HG02970 (cell line): Measurements from ENCODE around the gene SUPT6H.
A peak's percentile ranks its signal among the peaks of the same experiment; 100 is the strongest.

Source experiments
- ATAC-seq: cut with Tn5 transposase; IDR thresholded peaks from one replicate; pipeline ENCODE4 v1.9.1; 2021; ENCODE audit warnings: mild to moderate bottlenecking, moderate library complexity, moderate number of reproducible peaks; ENCODE audit not compliant: unreplicated experiment, low FRiP score

Gene SUPT6H

DNA sequence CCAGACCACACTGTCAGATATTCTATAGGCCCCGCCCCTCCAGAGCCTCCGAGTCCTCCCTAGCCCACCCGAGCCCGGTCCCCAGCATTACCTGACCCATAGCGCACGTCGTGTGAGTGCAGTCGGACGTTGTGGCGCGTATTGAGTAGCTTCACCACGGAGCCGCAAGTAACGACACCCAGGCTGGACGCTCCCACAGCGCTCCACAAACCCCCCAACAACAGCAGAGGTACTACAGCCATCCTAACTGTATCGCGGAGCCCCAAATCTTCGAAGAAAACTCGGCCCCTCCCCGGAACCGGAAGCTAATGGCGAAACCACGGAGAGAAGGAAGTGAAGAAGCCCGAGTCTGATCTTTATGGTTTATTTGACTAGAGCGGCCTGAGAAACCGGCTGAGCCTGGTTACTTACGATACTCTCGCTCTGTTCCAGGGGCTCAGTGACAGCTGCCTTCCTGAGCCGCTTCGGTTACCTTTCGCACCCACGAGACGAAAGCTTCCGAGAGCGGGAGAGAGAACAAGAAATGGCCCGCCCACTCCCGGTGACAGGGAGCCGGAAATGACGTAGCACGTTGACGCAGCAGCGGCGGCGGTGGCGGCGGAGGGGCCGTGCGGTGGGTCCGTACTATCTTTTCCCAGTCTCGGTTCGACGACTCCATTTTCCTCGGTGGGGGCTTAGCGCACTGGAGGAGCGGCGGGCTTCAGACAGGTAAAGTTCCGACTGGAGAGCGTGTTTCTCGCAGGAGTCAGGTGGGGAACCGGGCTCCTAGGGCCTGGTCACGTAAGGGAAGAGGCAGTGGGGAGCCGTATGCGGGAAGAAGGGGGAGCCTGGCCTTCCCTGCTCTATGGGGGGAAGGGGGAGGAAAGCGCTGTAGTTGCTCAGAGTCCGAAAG, at the start of gene SUPT6H, which contains the start of gene SDF2:
Gene SUPT6H, plus strand, starts transcription at position 571 of the 892 bp plus-strand sequence. CDS start 11,197 bp downstream, outside the sequence.
Gene SDF2, minus strand, starts transcription at position 272 of the 892 bp plus-strand sequence. Its CDS starts 30 bp downstream, at position 242.
- peak; percentile 80 for ATAC-seq

DNA sequence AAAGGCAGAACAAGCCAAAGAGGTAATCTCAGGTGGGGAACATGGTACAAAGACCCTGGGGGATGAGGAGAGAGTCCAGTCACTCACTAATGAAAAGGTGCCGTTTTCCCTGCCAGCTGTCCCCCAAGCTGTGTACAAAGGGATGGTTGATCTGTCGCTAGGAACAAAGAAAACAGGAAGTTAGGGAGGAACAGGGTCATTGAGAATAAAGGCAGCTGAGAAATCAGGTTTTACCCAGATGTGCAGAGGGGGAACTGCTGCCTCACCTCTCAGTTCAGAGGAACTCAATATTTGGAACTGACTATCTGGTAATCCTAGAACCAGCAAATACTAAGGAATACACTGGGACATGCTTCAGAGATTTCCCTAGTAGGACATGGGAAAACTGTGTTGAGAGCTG, 49.5 kb upstream of the SUPT6H start:
- no peak for ATAC-seq

DNA sequence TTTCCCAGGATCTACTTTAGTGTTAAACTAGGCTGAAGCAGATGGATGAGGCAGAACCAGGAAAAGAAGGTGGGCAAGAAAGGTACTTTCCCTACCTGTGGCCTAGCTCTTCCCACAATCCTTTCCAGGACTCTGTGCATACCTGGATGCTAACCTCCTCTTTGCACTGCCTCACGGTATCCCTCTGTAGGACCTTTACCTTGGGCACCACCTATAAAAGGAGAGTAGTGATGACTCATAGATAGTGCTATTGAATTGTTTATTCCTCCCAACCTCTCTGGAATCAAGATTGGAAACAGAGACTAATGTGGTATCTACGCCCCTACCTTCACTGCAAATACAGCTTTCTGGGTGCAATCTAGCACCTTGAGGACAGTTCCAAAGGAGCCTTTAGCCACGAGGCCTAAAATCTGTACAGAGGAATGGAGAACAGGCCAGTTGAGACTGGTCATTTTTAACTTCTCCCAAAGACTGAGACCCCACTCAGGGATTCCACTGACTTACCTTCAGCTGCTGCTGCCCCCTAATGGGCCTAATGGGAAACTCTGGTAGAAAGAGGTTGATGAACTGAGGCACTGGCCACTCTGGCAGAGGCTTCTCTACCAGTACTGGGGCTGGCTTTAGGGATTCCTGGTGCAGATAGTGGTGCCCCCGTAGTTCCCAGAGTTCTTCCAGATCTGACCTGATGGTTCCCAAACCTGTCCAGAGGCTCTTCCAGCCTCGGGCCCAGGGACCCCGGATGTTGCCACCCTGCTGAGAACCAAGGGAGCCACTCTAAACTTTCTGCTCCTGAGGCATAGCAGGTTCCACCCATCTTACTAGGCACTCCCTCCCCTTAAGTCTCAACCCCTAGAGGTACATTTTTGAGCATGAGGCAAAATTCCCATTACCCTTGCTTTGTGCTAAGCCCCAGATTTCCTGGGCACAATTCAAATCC, 48.8 kb upstream of the SUPT6H start:
- ATAC-seq, result no peak

DNA sequence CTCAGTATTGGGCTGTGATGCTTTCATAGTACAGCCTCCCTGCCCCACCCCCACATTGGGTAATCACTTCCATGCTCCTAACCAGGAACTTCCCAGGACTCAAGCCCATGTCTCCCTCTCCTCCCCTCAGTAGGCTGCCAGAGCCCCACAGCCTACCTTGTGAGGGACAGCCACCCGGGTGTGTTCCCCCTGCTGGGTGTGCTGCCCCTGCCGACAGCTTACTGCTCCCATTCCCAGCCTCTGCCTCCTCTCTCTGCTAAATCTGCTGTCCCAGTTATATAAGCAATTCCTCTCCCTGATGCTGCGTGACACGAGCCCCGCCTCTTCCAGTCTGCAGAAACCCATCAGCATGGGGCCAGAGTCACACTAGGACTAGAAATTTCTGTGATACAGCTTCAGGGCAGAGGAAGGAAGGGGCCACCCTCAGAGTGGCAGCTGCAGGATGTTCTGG, 48.0 kb upstream of the SUPT6H start, which contains the start of gene RSKR:
Gene RSKR, minus strand, starts transcription at position 255 of the 451 bp plus-strand sequence. Its CDS starts 24 bp downstream, at position 231.
- no peak for ATAC-seq

DNA sequence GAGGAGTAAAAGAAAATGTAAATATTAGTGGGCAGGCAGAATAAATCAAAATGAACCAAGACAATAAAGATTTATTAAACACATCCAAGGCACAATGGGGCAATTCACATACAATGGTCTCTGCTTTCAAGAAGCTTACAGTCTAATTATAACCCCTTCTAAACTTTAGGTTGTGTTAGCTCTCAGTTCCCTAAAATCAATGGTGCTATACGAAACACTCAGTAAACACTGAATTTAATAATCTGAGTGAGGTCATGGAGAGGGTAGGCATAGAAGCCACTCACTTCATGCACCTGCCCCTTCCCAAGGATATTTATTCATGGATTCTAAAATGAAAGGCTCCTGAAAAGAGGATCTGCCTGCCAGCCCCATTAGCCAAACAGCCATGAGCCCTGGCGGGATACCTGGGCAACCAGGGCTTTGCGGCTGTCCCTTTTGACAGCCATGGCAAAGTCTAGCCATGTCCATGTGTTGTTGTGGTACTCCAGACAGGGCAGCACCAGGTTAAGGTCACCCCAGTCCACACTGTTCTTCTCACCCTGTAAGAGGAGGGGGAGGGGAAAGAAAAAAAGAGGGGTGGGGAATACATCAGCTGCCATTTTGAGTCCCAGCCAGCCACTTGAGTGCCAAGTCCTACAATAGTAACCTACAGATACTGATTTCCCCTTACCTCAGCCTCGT, 46.6 kb upstream of the SUPT6H start:
- ATAC-seq, result no peak

DNA sequence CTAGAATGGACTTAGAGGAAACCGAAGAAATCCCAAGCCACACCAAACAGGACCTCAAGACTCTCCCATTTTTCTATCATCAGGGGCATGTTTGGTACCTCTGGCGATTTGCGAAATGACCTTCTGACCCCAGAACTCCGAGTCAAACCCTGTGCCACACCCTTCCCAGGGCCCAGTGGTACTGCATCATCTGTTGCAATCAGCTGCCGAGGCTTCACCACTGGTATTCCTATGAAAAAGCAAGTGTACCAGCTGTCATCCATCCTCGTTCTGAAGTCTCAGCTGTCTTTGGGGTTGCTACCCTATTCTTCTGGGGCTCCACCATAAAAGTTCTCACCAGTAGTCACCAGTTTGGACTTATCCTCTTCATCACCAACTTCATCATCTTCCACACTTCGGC, 45.7 kb upstream of the SUPT6H start:
- no peak for ATAC-seq

DNA sequence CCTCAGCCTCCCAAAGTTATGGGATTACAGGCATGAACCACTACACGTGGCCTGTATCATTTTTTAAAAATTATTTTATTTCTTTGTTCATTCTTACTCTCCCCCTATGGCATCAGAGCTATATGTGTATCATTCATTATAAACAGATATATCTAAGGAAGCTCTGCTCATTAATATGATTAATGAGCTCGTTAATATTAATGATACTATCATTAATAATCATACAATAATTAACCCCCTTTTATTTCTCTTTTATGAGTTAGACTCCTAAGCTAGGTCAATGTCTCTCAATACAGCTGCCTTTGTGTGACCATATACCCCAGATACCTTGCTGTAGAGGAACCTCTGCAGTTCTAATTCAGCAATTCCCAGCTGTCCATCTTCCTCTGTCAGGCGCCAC, 43.5 kb upstream of the SUPT6H start:
- no peak for ATAC-seq

DNA sequence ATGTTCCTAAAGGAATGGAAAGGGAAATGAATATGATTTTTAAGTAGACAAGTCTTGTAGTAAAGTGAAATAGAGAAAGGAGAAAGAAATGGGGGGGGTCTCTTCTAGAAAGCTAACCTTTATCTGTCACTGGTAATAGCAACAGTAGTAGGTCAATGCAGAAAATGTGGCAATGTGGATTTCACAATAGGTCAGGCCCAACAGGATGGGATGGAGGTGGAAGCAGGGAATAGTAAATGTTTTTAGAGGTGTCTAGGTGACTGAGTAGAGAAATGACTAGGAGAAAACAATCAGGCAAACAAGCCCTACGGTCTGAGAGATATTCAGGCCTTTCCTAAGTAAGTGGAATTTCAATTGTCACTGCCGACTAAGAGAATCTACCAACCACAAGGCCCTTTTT, 42.0 kb upstream of the SUPT6H start:
- ATAC-seq, result no peak

DNA sequence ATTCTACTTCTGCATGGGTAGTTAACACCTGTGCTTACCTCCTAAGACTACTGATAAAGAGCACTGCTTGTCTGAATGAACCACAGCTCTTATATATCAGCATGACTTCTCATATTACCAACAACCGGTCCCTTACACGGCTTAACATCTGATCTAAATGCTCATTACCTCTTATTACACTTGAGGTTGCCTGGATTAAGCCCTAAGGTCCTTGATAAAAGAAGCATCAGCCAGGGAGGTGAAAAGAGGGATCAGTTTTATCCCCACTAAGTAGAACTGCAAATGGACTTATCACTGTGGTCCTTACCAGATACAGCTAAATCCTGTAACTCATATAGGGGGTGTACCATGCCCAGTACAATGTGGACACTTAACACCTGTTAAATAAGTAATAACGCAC, 39.8 kb upstream of the SUPT6H start:
- ATAC-seq, result no peak

DNA sequence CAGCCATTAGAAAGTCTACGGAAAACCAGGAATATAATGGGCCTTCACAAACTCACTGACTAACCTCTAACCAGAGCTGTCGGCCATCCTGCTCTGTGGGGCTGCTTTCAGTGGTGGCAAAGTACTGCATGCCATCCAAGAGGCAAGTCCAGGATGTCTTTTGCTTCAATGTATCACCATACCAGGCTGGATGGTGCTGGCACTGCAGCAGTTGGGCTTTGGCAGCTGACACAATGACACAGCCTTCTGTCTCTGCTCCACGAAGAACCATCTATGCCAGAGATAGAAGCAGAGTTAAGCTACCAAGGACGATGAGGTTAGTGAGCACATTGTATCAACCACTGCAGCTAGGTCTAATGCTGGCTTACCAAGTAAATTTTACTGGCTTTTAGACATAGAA, 38.3 kb upstream of the SUPT6H start:
- ATAC-seq, result no peak

DNA sequence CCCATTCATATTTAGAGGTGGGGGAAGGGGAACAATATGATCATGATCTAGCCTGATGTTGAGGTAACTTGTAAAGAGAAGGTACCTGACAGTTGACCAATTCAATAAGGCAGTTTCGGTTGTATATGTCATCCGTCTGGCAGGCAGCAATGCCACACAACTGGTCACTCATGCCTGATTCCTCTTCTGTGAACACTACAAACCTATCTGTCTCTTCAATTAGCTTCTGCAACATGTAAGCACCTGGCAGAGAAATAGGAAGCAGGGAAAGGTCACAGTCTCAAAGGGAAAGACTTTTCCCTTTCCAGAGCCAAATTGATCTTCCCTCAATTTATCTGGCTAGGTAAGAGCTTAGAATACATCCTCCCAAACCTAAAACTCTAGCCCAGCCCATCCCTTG, 37.9 kb upstream of the SUPT6H start:
- ATAC-seq, result no peak

DNA sequence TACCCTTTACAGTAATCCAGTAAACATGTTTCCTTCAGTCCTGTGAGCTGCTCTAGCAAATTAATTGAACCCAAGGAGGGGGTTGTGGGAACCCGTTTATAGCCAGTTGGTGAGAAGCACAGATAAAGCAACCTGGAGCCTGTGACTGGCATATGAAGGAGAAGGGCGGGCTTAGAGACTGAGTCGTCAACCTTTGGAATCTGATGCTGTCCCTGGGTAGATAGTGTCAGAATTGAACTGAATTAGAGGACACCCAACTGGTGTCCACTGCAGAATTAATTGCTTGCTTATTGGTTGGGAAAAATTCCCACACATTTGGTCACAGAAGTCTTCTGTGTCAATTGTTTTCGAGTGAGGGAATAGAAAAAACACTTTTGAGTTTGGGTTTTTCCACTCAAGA, 35.2 kb upstream of the SUPT6H start:
- ATAC-seq, result no peak

DNA sequence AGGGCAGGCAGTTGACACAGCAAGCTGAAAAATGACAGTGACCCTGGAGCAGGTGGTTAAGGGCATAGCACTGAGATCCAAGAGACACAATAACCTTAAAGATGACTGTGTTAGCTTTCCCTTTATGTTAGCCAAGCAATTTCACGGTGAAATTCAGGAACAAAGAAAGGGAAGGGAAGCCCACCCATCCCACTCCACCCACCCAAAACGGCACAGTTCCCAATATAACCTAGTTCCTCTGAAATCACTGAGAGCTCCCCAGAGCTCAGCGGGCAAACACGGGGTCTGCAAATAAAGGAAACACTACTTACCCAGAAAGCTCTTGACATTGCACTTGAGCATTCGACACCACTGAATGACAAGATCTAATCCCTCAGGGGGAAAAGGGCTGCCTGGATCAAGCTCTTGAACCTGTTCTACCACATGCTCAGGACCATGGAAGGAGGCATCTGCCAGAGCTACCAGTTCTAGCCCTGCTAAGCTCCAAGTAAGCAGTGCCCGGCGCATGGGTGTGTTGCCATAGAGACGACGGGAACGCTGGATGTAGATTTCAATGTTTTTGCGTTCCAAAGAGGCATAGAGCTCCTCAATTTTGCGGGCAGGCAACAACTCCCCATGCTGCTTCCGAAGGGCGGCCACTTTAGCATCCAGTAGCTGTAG, 27.7 kb upstream of the SUPT6H start:
- no peak for ATAC-seq

DNA sequence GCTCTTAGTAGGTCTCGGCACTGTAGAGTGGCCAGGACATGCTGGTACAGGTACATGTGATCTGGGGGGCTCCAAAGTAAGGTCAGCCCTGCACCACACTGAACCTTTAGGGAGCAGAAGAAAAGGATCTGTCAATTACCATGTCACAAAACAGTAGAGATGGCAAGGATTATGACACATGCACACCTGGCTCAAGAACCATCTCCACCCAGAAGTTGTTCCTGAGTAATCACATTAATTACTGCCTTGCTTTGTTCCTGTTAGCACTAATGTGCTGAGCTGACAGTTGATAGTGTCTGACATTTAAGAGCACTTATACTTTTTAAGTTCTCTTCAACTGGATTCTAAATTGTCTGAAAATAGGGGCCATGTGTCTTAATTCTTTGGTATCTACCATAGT, 26.5 kb upstream of the SUPT6H start:
- no peak for ATAC-seq

DNA sequence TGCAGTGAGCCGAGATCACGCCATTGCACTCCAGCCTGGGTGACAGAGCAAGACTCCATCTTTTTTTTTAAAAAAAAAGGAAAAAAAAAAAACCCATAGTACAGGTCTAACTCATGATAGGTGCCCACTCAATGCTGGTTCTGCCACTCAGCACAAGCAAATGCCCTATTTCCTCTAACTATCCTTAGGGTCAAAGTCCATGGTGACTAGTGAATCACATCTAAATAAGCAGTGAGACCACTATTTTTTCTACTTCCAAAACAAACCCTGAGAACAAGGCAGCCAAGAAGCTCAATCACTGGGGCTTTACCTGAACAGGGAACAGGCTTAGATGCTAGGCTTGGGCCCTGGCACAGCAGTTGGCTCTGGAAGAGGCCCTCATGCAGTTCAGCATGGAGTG, 20.4 kb upstream of the SUPT6H start:
- ATAC-seq, result no peak

DNA sequence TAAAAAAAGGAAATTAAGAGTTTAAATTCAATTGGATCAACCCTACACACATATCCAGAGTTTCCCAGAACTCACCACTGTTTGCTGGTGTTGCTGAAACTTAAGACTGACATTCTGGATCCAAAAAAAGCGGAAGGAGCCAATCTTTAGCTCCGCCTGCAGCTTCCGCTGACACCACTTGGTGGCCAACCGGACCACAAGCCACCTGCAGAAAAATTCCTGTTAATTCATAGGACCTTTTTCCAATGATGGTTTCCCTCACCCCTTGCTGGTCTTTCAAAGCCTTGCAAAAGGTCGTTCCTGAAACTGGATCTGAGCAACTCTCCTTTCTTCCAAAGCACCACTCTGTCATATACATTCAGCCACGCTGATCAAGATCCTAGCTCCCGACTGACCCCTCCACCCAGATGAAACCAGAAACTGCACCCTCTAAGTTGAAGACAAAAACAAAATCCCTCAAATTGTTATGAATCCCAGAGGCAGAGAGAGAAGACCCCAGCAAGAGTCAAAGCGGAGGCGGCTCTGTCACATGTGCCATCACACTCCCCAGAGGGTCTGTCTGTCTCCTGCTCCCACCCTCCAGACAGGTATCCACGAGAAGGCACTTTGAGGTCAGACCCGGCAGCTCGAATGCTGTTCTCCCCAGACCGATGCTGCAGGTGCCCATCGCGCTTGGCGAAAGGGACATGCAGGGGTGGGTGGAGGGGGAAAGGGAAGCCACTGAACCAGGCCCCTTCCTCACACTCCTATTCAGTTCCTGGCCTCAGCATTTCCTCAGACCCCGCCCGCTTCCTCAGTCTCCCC, 17.8 kb upstream of the SUPT6H start:
- ATAC-seq, result no peak

DNA sequence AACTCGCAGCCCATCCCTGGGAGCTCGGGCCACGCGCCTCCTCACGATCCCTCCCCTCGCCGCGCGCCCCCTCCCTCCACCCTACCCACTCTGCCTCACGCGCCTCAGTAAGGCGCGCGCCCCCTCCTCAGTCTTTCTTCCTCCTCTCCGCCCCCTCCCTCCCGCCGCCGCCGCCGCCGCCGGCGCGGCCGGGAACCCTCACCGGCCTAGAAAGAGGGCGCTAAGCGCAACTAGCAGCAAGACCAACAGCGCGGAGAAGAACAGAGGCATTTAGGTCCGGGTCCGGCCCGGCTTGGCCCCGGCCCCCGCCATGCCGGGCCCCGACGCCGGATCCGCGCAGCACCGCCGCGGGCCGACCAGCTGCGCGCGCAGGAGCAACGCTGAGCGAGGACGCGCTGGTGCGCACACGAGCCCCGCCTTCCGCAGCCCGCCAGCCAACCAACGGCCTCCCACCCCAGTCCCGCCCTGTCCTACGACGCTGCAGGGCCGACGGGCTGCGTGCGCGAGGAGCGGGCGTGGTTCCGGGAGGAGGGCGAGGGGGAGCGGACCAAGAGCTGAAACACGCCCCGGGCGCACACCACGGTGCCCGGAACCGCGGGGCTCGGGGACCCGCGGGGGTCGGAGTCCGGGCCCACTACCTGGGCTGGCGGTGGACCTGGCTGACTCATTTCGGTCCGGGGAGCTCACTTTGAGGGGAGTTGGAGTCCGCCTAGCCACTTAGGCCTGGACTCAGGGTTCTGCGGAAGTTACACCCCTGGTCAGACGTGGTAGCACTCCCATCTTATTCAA, 17.0 kb upstream of the SUPT6H start, which contains the start of gene BLTP2:
Gene BLTP2, minus strand, starts transcription at position 372 of the 789 bp plus-strand sequence. Its CDS starts 102 bp downstream, at position 270.
- peak; percentile 88 for ATAC-seq

DNA sequence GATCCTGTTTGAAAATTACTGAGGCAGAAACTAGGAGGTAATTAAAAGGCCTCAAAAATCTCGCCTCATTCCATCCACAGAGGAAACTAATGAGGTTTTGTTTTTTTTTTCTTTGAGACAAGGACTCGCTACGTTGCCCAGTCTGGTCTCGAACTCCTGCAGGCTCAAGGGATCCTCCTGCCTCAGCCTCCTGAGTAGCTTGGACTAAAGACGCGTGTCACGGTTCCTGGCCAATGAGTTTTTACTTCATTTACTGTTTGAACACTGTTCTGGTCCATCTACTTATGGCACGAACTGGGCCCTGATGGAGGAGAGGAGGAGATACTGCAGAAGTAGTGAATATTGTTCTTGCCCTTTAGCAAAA, 16.4 kb upstream of the SUPT6H start:
- ATAC-seq, result no peak
